HepG2 (cell line): ENCODE data around the gene CHMP1A. TPM values are rescaled to one million over a fixed set of nuclear protein-coding genes. Genes with fewer than 3 reads are reported as not detected.

Experiments
- CEBPB ChIP-seq: IDR thresholded peaks from 2 replicates; pipeline ENCODE4 v1.6.1; 2011; ENCODE audit warnings: low read depth, low read length, improper control_type of control experiment, borderline replicate concordance
- GABPA ChIP-seq, 2 experiments: IDR thresholded peaks; 2 replicates each; pipeline ENCODE4 v1.6.1; 2011 to 2016; ENCODE audit warnings: low read depth in 2 of 2, low read length in 1 of 2, missing biosample characterization in 1 of 2, missing genetic modification characterization in 1 of 2
- IRX3 ChIP-seq: sonication (generic); formaldehyde crosslinking; IDR thresholded peaks from 2 replicates; pipeline ENCODE4 v1.8.1; 2023; ENCODE audit warnings: mild to moderate bottlenecking, low read depth, missing genetic modification reagents, borderline replicate concordance
- NFATC3 ChIP-seq: sonication (generic); formaldehyde crosslinking; IDR thresholded peaks from 2 replicates; pipeline ENCODE4 v1.5.1; 2020; ENCODE audit warnings: mild to moderate bottlenecking, missing genetic modification reagents
- NFKB2 ChIP-seq: sonication (generic); formaldehyde crosslinking; IDR thresholded peaks from 2 replicates; pipeline ENCODE4 v1.4.0; 2020; ENCODE audit warnings: missing genetic modification reagents, borderline replicate concordance
- NR2F2 ChIP-seq: IDR thresholded peaks from 2 replicates; pipeline ENCODE4 v1.6.1; 2012; ENCODE audit warnings: low read depth, inconsistent platforms, borderline replicate concordance
- REST ChIP-seq, 2 experiments: IDR thresholded peaks; 2 replicates each; pipeline ENCODE4 v1.6.1; 2011 to 2012; ENCODE audit warnings: low read length in 2 of 2, borderline replicate concordance in 1 of 2, low read depth in 1 of 2, mild to moderate bottlenecking in 1 of 2, moderate library complexity in 1 of 2
- RNF219 ChIP-seq: sonication (generic); formaldehyde crosslinking; IDR thresholded peaks from 2 replicates; pipeline ENCODE4 v1.5.0; 2020; ENCODE audit warnings: mild to moderate bottlenecking, missing genetic modification reagents
- TEAD2 ChIP-seq: sonication (generic); formaldehyde crosslinking; IDR thresholded peaks from 2 replicates; pipeline ENCODE4 v1.9.0; 2021; ENCODE audit warnings: missing genetic modification reagents
- TERF1 ChIP-seq: sonication (generic); formaldehyde crosslinking; IDR thresholded peaks from 2 replicates; pipeline ENCODE4 v1.8.0; 2022; ENCODE audit warnings: mild to moderate bottlenecking, missing genetic modification reagents, moderate library complexity
- ZBTB20 ChIP-seq: sonication (generic); formaldehyde crosslinking; IDR thresholded peaks from 2 replicates; pipeline ENCODE4 v1.8.1; 2023; ENCODE audit warnings: missing genetic modification reagents, low read depth, mild to moderate bottlenecking, borderline replicate concordance
- ZBTB7B ChIP-seq: sonication (generic); formaldehyde crosslinking; IDR thresholded peaks from 2 replicates; pipeline ENCODE4 v1.4.0; 2020; ENCODE audit warnings: missing genetic modification reagents
- ZNF124 ChIP-seq: sonication (generic); formaldehyde crosslinking; IDR thresholded peaks from 2 replicates; pipeline ENCODE4 v1.4.0; 2020; ENCODE audit warnings: missing genetic modification reagents
- ZNF569 ChIP-seq: sonication (generic); formaldehyde crosslinking; IDR thresholded peaks from 2 replicates; pipeline ENCODE4 v1.5.0; 2020; ENCODE audit warnings: mild to moderate bottlenecking, missing genetic modification reagents, moderate library complexity, borderline replicate concordance
- ZNF572 ChIP-seq: sonication (generic); formaldehyde crosslinking; IDR thresholded peaks from 2 replicates; pipeline ENCODE4 v1.5.1; 2020; ENCODE audit warnings: mild to moderate bottlenecking, missing genetic modification reagents
- ZZZ3 ChIP-seq: sonication (generic); formaldehyde crosslinking; IDR thresholded peaks from 2 replicates; pipeline ENCODE4 v1.4.0; 2020; ENCODE audit warnings: missing genetic modification reagents, mild to moderate bottlenecking, borderline replicate concordance
- polyA plus RNA-seq, 8 experiments: library from polyadenylated mRNA; depleted of rRNA in 3 of 8; stranded (reverse) in 7 of 8; unstranded in 1 of 8; fragments of >200 nt; fragmentation: Illumina TruSeq in 4 of 8; extraction: Trizol in 4 of 8; gene quantifications; 2 replicates each; pipeline versions ENCODE4 v1.2.1 to v1.2.3, GENCODE V29; 2011 to 2016; ENCODE audit warnings: low read depth in 4 of 8, missing spikeins in 1 of 8, mixed read lengths in 1 of 8; ENCODE audit not compliant: insufficient read depth in 1 of 8
- total RNA-seq, 5 experiments: library from RNA; depleted of rRNA; stranded (reverse); fragments of >200 nt; fragmentation: Illumina TruSeq; extraction: Trizol; gene quantifications; 2 replicates each; pipeline ENCODE4 v1.2.3, GENCODE V29; 2016; ENCODE audit warnings: low read depth in 1 of 5
- TF ChIP-seq, protein P1 (sequence below): IDR thresholded peaks from 2 replicates; pipeline ENCODE4 v1.6.1; 2016
- TF ChIP-seq, protein P2 (sequence below): IDR thresholded peaks from 2 replicates; pipeline ENCODE4 v1.6.1; 2012; ENCODE audit warnings: low read depth, low read length, improper control_type of control experiment

CHMP1A gene
- total and polyA plus RNA-seq, 2 of the 13 experiments (the other 11 are each of a cell fraction or from before 2014, with no cell fraction given), result 69.4 to 73.3 TPM

GRCh38 chr16:89657442-89658220 is at the start of gene CHMP1A, which contains the start of gene SPATA33 (continued):
- TF ChIP-seq ZZZ3 (CRISPR knock-in tag) (peak; percentile 73; the same call in 1 of the 2 replicates), ZNF569 (CRISPR knock-in tag) (no peak), IRX3 (CRISPR knock-in tag) (no peak), NR2F2 (no peak), RNF219 (CRISPR knock-in tag) (no peak), ZNF572 (no peak), REST (IDR thresholded peaks at IDR 0.05; ENCODE audit: borderline replicate concordance in 1 of 2, low read depth in 1 of 2, low read length in 2 of 2) (no peak; a peak in 1 of 4 replicates), TEAD2 (CRISPR knock-in tag) (no peak; the same call in 1 of the 2 replicates), ZBTB20 (CRISPR knock-in tag) (no peak), ZBTB7B (CRISPR knock-in tag) (peak; percentile 86), TERF1 (no peak), ZNF124 (CRISPR knock-in tag) (peak; percentile 79), CEBPB (no peak), NFATC3 (CRISPR knock-in tag) (peak; percentile 40; the same call in 1 of the 2 replicates), NFKB2 (peak; percentile 69), GABPA (IDR thresholded peaks at IDR 0.05; ENCODE audit: low read depth, low read length) (peak; percentile 99), GABPA (CRISPR knock-in tag; IDR thresholded peaks at IDR 0.05; ENCODE audit: low read depth) (peak; percentile 90)
- TF ChIP-seq, protein P1, sequence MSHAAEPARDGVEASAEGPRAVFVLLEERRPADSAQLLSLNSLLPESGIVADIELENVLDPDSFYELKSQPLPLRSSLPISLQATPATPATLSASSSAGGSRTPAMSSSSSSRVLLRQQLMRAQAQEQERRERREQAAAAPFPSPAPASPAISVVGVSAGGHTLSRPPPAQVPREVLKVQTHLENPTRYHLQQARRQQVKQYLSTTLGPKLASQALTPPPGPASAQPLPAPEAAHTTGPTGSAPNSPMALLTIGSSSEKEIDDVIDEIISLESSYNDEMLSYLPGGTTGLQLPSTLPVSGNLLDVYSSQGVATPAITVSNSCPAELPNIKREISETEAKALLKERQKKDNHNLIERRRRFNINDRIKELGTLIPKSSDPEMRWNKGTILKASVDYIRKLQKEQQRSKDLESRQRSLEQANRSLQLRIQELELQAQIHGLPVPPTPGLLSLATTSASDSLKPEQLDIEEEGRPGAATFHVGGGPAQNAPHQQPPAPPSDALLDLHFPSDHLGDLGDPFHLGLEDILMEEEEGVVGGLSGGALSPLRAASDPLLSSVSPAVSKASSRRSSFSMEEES (CRISPR knock-in tag), result peak; percentile 56; the same call in 1 of the 2 replicates
- TF ChIP-seq, protein P2, sequence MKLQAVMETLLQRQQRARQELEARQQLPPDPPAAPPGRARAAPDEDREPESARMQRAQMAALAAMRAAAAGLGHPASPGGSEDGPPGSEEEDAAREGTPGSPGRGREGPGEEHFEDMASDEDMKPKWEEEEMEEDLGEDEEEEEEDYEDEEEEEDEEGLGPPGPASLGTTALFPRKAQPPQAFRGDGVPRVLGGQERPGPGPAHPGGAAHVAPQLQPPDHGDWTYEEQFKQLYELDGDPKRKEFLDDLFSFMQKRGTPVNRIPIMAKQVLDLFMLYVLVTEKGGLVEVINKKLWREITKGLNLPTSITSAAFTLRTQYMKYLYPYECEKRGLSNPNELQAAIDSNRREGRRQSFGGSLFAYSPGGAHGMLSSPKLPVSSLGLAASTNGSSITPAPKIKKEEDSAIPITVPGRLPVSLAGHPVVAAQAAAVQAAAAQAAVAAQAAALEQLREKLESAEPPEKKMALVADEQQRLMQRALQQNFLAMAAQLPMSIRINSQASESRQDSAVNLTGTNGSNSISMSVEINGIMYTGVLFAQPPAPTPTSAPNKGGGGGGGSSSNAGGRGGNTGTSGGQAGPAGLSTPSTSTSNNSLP, result no peak
